Natural killer cell (primary cell): Measurements from ENCODE around the gene ZFP1. TPM values are rescaled to one million over a fixed set of nuclear protein-coding genes. Genes with fewer than 3 reads are reported as not detected.

Source experiments
- ATAC-seq, 3 donors: fragments of 150-1000 bp in 2 of 3; fragments of 200-7000 bp in 1 of 3; cut with Tn5 transposase; 1 replicate in 1 of 3; 2 replicates in 2 of 3; pipeline ENCODE4 v1.10.0; 2021; ENCODE audit warnings: mild to moderate bottlenecking in 2 of 3, moderate library complexity in 2 of 3
- DNase-seq, 2 donors: peaks; one replicate each; pipeline versions ENCODE4 v3.0.0 to v3.0.0-alpha.2; 2013 to 2021; ENCODE audit warnings: mixed read lengths in 1 of 2
- H3K27ac ChIP-seq: one replicate; pipeline ENCODE4 v1.5.1; 2013; ENCODE audit warnings: mild to moderate bottlenecking, low read length
- H3K27me3 ChIP-seq: one replicate; pipeline ENCODE4 v1.6.1; 2013; ENCODE audit warnings: low read length; ENCODE audit not compliant: control insufficient read depth, insufficient read depth
- H3K36me3 ChIP-seq: one replicate; pipeline ENCODE4 v1.6.1; 2013; ENCODE audit warnings: low read length; ENCODE audit not compliant: control insufficient read depth, insufficient read depth
- H3K4me1 ChIP-seq: one replicate; pipeline ENCODE4 v1.6.1; 2013; ENCODE audit warnings: low read length; ENCODE audit not compliant: control insufficient read depth, insufficient read depth
- H3K4me3 ChIP-seq: one replicate; pipeline ENCODE4 v1.5.1; 2013; ENCODE audit warnings: low read length
- H3K9me3 ChIP-seq: one replicate; pipeline ENCODE4 v1.6.1; 2013; ENCODE audit warnings: low read length; ENCODE audit not compliant: control insufficient read depth, insufficient read depth
- H3K27ac Mint-ChIP-seq, 2 donors: one replicate each; pipeline ENCODE4 v1.8.0; 2022; ENCODE audit warnings: mild to moderate bottlenecking in 2 of 2, mixed read lengths in 2 of 2, moderate library complexity in 1 of 2
- H3K27me3 Mint-ChIP-seq, 2 donors: one replicate each; pipeline ENCODE4 v1.8.0; 2022; ENCODE audit warnings: low read depth in 2 of 2, mixed read lengths in 2 of 2
- H3K36me3 Mint-ChIP-seq: one replicate; pipeline ENCODE4 v1.8.0; 2022; ENCODE audit warnings: mixed read lengths
- H3K4me1 Mint-ChIP-seq, 2 donors: one replicate each; pipeline ENCODE4 v1.8.0; 2022; ENCODE audit warnings: mixed read lengths in 2 of 2
- H3K4me3 Mint-ChIP-seq: one replicate; pipeline ENCODE4 v1.8.0; 2022; ENCODE audit warnings: mild to moderate bottlenecking, moderate library complexity, mixed read lengths
- H3K9me3 Mint-ChIP-seq, 2 donors: one replicate each; pipeline ENCODE4 v1.8.0; 2022; ENCODE audit warnings: mixed read lengths in 2 of 2
- WGBS: methylation state at CpG from one replicate; pipeline ENCODE4 v1.1.7; 2013; ENCODE audit warnings: missing lambda C conversion rate; ENCODE audit not compliant: insufficient coverage; 5-methylcytosine and 5-hydroxymethylcytosine counted together
- intact Hi-C: fragments of 100-400 bp; cut with micrococcal nuclease; formaldehyde crosslinking; loops from one replicate; pipeline ENCODE4 v1.14.2; 2022
- total RNA-seq, 4 donors: library from RNA; stranded (reverse); fragments of 120-200 nt in 1 of 4; gene quantifications; one replicate each; pipeline versions ENCODE4 v1.2.3 to v1.2.4, GENCODE V29; 2013 to 2022
- TF ChIP-seq, protein P1 (sequence below): fragments of 200-600 bp; IDR thresholded peaks from one replicate; pipeline ENCODE4 v1.8.0; 2022; ENCODE audit warnings: antibody characterized with exemption

Gene ZFP1
- total RNA-seq, 3 donors from 2014 or later (not counting 1 experiment from before 2014, with no cell fraction given) = 9.0 to 16.2 (median 14.9) TPM

- no peak overlapping the region for H3K27ac ChIP-seq
- no peak overlapping the region for H3K27ac Mint-ChIP-seq
- H3K27me3 Mint-ChIP-seq = no peaks in the 10 kb centered on the region
- H3K9me3 ChIP-seq = no peaks in the 10 kb centered on the region
- TF ChIP-seq, protein P1, sequence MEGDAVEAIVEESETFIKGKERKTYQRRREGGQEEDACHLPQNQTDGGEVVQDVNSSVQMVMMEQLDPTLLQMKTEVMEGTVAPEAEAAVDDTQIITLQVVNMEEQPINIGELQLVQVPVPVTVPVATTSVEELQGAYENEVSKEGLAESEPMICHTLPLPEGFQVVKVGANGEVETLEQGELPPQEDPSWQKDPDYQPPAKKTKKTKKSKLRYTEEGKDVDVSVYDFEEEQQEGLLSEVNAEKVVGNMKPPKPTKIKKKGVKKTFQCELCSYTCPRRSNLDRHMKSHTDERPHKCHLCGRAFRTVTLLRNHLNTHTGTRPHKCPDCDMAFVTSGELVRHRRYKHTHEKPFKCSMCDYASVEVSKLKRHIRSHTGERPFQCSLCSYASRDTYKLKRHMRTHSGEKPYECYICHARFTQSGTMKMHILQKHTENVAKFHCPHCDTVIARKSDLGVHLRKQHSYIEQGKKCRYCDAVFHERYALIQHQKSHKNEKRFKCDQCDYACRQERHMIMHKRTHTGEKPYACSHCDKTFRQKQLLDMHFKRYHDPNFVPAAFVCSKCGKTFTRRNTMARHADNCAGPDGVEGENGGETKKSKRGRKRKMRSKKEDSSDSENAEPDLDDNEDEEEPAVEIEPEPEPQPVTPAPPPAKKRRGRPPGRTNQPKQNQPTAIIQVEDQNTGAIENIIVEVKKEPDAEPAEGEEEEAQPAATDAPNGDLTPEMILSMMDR = no peak
- H3K36me3 Mint-ChIP-seq = peaks cover 21% of the 10 kb centered on the region
- H3K4me3 Mint-ChIP-seq = peak overlapping the region; percentile 57
- H3K27me3 ChIP-seq = no peaks in the 10 kb centered on the region
- H3K4me1 Mint-ChIP-seq = peaks cover 10 to 27% of the 10 kb centered on the region in 2 donors
- ATAC-seq (no peak), DNase-seq (no peak)
- no peak overlapping the region for H3K4me3 ChIP-seq
- no peaks in the 10 kb centered on the region for H3K4me1 ChIP-seq
- peaks cover 3% of the 10 kb centered on the region for H3K36me3 ChIP-seq
- peaks cover 5 to 8% of the 10 kb centered on the region in 2 donors for H3K9me3 Mint-ChIP-seq
- intact Hi-C loops = no loop called here
These were observed 4.3 kb downstream of the ZFP1 start for GRCh38 chr16:75152635-75153034.

DNA sequence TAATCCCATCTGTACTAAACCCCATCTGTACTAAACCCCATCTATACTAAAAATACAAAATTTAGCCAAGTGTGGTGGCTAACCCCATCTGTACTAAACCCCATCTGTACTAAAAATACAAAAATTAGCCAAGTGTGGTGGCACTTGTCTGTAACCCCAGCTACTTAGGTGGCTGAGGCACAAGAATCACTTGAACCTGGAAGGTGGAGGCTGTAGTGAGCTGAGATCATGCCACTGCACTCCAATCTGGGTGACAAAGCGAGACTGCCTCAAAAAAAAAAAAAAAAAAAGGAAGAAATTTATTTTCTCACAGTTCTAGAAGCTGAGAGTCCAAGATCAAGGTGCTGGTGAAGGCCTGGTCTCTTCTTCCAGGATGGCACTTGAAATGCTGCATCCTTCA is 12.1 kb downstream of the ZFP1 start:
- H3K36me3 Mint-ChIP-seq = no peaks in the 10 kb centered on the region
- 83% methylated on average over 1 of the region's 1 CpG for WGBS

DNA sequence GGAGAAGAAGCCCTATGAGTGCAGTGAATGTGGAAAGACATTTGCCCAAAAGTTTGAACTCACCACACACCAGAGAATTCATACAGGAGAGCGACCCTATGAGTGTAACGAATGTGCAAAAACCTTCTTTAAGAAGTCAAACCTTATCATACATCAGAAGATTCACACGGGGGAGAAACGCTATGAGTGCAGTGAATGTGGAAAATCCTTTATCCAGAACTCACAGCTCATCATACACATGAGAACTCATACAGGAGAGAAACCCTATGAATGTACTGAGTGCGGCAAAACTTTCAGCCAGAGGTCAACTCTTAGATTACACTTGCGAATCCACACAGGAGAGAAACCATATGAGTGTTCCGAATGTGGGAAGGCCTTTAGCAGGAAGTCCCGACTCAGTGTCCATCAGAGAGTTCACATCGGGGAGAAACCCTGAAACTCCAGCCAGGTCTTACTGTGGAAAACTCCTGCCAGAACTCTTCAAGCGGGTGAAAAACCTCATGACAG is 21.6 kb downstream of the ZFP1 start:
- no peaks in the 10 kb centered on the region for H3K27me3 Mint-ChIP-seq
- Histone ChIP-seq H3K4me1 (no peaks in the 10 kb centered on the region), H3K4me3 (no peak overlapping the region), H3K27me3 (no peaks in the 10 kb centered on the region), H3K36me3 (peaks cover 42% of the 10 kb centered on the region), H3K27ac (no peak overlapping the region), H3K9me3 (peaks cover 63% of the 10 kb centered on the region)
- no peak overlapping the region for H3K4me3 Mint-ChIP-seq
- H3K36me3 Mint-ChIP-seq = peaks cover 66% of the 10 kb centered on the region
- H3K4me1 Mint-ChIP-seq = no peaks in the 10 kb centered on the region
- intact Hi-C loops = no loop called here
- 100% methylated on average over 6 of the region's 10 CpGs for WGBS
- no peak overlapping the region for H3K27ac Mint-ChIP-seq
- peaks cover 19 to 40% of the 10 kb centered on the region in 2 donors for H3K9me3 Mint-ChIP-seq
- DNase-seq (no peak), ATAC-seq (no peak)
- TF ChIP-seq, protein P1 = no peak

More for the DNA sequence above, 12.1 kb downstream of the ZFP1 start:
- H3K27me3 ChIP-seq = no peaks in the 10 kb centered on the region
- Mint-ChIP-seq H3K4me3 (no peak overlapping the region), H3K27ac (no peak overlapping the region), H3K27me3 (no peaks in the 10 kb centered on the region), H3K4me1 (no peaks in the 10 kb centered on the region), H3K9me3 (no peaks in the 10 kb centered on the region)
- no peak for ATAC-seq
- H3K4me3 ChIP-seq = no peak overlapping the region
- intact Hi-C loops = no loop called here
- no peaks in the 10 kb centered on the region for H3K36me3 ChIP-seq
- TF ChIP-seq, protein P1 = no peak
- no peaks in the 10 kb centered on the region for H3K4me1 ChIP-seq
- peaks cover under 1% of the 10 kb centered on the region for H3K9me3 ChIP-seq
- no peak for DNase-seq
- H3K27ac ChIP-seq = no peak overlapping the region

DNA sequence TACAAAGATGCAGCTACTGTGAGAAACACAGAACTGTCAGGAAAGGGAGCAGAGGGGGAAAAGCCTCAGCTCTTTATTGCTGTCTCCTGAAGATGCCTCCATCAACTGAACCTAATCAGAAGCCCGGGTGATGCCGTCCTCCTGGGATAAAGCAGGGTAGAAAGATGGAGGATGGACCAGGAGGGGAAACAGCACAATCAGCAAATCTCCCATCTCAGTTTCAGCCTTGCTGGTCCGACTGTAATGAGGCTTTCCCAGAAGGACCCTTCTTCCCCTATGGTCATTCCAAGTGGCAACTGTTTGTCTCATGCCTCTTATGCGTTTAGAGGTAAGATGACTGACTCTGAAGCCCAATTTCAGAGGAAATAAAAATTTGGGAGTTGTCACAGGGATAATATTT is 24.3 kb downstream of the ZFP1 start:
- H3K4me3 ChIP-seq = no peak overlapping the region
- peaks cover 66% of the 10 kb centered on the region for H3K9me3 ChIP-seq
- H3K9me3 Mint-ChIP-seq = peaks cover 25 to 45% of the 10 kb centered on the region in 2 donors
- no peak for DNase-seq
- no peaks in the 10 kb centered on the region for H3K27me3 Mint-ChIP-seq
- H3K36me3 ChIP-seq = peaks cover 28% of the 10 kb centered on the region
- TF ChIP-seq, protein P1 = no peak
- no peaks in the 10 kb centered on the region for H3K4me1 Mint-ChIP-seq
- intact Hi-C loops = no loop called here
- peaks cover 66% of the 10 kb centered on the region for H3K36me3 Mint-ChIP-seq
- ATAC-seq = no peak
- H3K4me1 ChIP-seq = no peaks in the 10 kb centered on the region
- no peaks in the 10 kb centered on the region for H3K27me3 ChIP-seq
- no peak overlapping the region for H3K27ac Mint-ChIP-seq
- WGBS = 100% methylated on average over 4 of the region's 4 CpGs
- no peak overlapping the region for H3K27ac ChIP-seq
- H3K4me3 Mint-ChIP-seq = no peak overlapping the region
